ENCODE data around the gene SETDB2. TPM values are rescaled to one million over a fixed set of nuclear protein-coding genes. Genes with fewer than 3 reads are reported as not detected.
A peak's percentile ranks its signal among the peaks of the same experiment; 100 is the strongest.

The SETDB2 gene
- total RNA-seq, 2 experiments from 2014 or later: 15.8 to 16.2 TPM

DNA sequence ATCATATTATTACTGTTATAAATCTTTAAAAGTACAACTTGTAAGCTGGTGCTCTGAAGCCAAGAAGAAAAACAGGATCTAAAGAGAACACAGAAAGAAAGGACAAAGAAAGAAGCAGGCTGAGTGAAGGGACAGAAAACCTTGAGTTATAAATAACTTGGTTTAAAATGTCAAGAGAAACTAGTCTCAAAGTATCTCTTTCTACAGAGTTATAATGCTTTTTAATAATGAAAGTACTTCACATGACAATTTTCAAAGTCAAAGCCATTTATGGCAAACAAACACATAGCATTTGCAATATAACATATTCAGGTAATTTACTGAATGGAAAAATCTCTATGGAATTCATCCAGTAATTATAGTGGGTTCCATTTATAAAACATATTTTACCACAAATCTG is 33.6 kb upstream of the SETDB2 start:
- peaks cover 6% of the 10 kb centered on the region for H3K36me3 Mint-ChIP-seq (ENCODE audit: low read depth)
- H3K9me3 Mint-ChIP-seq: peaks cover 2% of the 10 kb centered on the region
- H3K4me3 Mint-ChIP-seq: no peak overlapping the region
- no peaks in the 10 kb centered on the region for H3K4me1 Mint-ChIP-seq (ENCODE audit: low read depth)
- CTCF ChIA-PET: no interaction called here
- DNase-seq: no peak
- H3K27ac Mint-ChIP-seq: no peak overlapping the region
- no peaks in the 10 kb centered on the region for H3K27me3 Mint-ChIP-seq (ENCODE audit: low read depth)
- intact Hi-C loops (cut with micrococcal nuclease): no loop called here

DNA sequence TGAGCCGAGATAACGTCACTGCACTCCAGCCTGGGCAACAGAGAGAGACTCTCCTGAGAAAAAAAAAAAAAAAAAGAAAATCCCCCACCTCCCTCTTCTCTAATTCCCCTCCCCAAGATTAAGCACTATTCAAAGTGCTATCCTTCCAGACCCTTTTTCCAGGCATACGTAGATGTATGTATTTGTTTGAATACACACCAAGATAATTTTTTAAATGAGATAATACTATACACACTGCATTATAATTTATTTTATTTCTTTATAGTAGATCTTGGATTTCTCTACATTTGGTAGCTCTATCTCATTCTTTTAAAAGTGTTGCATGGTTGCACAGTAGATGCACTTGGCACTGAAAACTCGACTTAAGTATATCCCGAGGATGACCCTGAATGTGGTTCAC is 32.7 kb upstream of the SETDB2 start:
- no peak overlapping the region for H3K27ac Mint-ChIP-seq
- no peaks in the 10 kb centered on the region for H3K4me1 Mint-ChIP-seq (ENCODE audit: low read depth)
- no peak for DNase-seq
- H3K36me3 Mint-ChIP-seq (ENCODE audit: low read depth): peaks cover 6% of the 10 kb centered on the region
- H3K4me3 Mint-ChIP-seq: no peak overlapping the region
- no peaks in the 10 kb centered on the region for H3K27me3 Mint-ChIP-seq (ENCODE audit: low read depth)
- intact Hi-C loops (cut with micrococcal nuclease): no loop called here
- no peaks in the 10 kb centered on the region for H3K9me3 Mint-ChIP-seq
- CTCF ChIA-PET: no interaction called here

DNA sequence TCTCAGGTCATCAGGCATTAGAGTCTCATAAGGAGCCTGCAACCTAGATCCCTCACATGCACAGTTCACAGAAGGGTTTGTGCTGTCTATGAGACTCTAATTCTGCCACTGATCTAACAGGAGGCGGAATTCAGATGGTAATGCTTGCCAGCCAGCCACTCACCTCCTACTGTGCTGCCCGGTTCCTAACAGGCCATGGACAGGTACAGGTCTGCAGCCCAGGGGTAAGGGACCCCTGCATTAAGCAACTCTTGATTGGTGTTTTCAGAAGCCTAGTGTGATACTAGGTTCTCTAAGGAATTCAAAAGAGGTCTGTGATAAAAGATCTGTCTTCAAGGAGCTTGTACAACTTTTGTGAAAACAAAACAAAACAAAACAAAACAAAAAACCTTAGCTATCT is 31.3 kb upstream of the SETDB2 start:
- Mint-ChIP-seq H3K27ac (no peak overlapping the region), H3K4me3 (no peak overlapping the region), H3K9me3 (no peaks in the 10 kb centered on the region), H3K27me3 (ENCODE audit: low read depth) (no peaks in the 10 kb centered on the region), H3K4me1 (ENCODE audit: low read depth) (no peaks in the 10 kb centered on the region), H3K36me3 (ENCODE audit: low read depth) (peaks cover 4% of the 10 kb centered on the region)
- CTCF ChIA-PET: no interaction called here
- no peak for DNase-seq
- intact Hi-C loops (cut with micrococcal nuclease): no loop called here

DNA sequence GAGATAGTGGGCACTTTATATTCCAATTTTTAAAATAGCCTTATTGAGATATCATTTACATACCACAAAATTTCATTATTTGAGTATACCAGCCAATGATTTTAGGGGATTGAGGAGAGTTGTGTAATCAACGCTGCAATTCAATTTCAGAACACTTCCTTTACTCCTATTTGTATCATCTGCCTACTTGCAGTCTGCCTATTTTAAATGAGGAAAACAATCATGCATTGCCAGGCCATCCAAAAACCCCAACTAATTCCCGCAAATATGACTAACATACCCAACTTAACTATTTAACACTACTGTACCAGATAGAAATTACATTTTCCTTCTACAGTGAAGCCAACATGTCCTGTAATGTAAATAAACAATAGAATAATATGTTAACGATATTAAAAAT is 26.9 kb upstream of the SETDB2 start:
- H3K4me1 Mint-ChIP-seq (ENCODE audit: low read depth): no peaks in the 10 kb centered on the region
- intact Hi-C loops (cut with micrococcal nuclease): no loop called here
- H3K4me3 Mint-ChIP-seq: no peak overlapping the region
- H3K9me3 Mint-ChIP-seq: no peaks in the 10 kb centered on the region
- H3K27ac Mint-ChIP-seq: no peak overlapping the region
- H3K36me3 Mint-ChIP-seq (ENCODE audit: low read depth): peaks cover 4% of the 10 kb centered on the region
- CTCF ChIA-PET: no interaction called here
- no peaks in the 10 kb centered on the region for H3K27me3 Mint-ChIP-seq (ENCODE audit: low read depth)
- no peak for DNase-seq

DNA sequence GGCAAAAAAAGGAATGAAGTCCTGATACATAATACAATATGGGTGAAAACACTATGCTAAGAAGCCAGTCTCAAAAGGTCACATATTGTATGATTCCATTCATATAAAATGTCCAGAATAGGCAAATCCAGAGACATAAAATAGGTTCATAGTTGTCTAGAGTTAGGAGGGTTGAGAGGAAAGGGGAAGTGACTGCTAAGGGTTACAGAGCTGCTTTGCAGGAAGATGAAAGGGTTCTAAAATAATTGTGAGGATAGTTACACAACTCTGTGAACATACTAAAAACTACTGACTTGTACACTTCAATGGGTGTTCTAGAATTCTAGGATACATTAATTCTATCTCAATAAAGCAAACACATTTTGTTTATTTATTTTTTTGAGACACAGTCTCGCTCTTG is 25.9 kb upstream of the SETDB2 start:
- Mint-ChIP-seq H3K4me3 (no peak overlapping the region), H3K36me3 (ENCODE audit: low read depth) (peaks cover 2% of the 10 kb centered on the region), H3K4me1 (ENCODE audit: low read depth) (no peaks in the 10 kb centered on the region), H3K27me3 (ENCODE audit: low read depth) (no peaks in the 10 kb centered on the region), H3K27ac (no peak overlapping the region), H3K9me3 (no peaks in the 10 kb centered on the region)
- CTCF ChIA-PET: interaction anchor here (0.6 kb wide), 1 partner anchor 66 kb away, joined by 7 read pairs; no protein-coding TSS in a partner anchor
- intact Hi-C loops (cut with micrococcal nuclease): no loop called here
- DNase-seq: no peak

DNA sequence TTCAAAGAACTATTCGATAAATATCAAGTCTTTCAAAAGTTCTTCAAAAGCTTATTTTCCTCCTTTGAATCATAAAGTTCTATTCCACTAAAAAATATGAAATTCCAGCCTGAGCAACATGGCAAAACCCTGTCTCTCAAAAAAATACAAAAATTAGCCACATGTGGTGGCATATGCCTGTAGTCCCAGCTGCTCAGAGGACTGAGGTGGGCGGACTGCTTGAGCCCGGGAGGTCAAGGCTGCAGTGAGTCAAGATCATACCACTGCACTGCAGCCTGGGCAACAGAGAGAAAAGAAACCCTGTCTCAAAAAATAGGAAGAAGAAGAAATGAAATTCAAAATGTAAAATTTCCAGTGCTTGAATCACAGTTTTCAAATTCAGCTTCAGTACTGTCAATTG is 24.8 kb upstream of the SETDB2 start:
- Mint-ChIP-seq H3K4me1 (ENCODE audit: low read depth) (no peaks in the 10 kb centered on the region), H3K27ac (no peak overlapping the region)

DNA sequence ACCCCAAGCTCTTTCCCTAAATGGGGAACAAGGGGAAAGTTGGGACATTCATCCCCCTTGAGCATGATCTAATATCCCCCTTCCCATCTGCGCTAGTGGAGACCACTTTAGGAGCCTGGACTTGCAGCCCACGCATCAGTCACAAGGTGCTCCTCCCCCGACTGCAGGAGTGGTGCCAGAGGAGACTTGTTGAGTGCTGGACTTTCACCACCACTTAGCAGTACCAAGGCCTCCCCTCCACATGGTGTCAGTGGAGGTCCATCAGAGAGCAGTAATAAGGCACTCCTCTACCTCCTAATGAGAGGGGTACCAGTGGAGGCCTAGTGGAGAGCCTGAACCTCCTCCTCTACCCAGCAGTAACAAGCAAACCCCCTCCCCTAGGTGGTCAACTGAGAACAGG is 22.7 kb upstream of the SETDB2 start:
- Mint-ChIP-seq H3K36me3 (ENCODE audit: low read depth) (no peaks in the 10 kb centered on the region), H3K4me1 (ENCODE audit: low read depth) (no peaks in the 10 kb centered on the region), H3K27me3 (ENCODE audit: low read depth) (no peaks in the 10 kb centered on the region), H3K27ac (no peak overlapping the region), H3K4me3 (no peak overlapping the region), H3K9me3 (no peaks in the 10 kb centered on the region)
- intact Hi-C loops (cut with micrococcal nuclease): loop anchor here (1.0 to 5.0 kb wide), 2 partner anchors 119 to 186 kb away; no protein-coding TSS in a partner anchor
- CTCF ChIA-PET: no interaction called here
- DNase-seq: peak; percentile 36

More for the DNA sequence above, 24.8 kb upstream of the SETDB2 start:
- no peaks in the 10 kb centered on the region for H3K36me3 Mint-ChIP-seq (ENCODE audit: low read depth)
- no peaks in the 10 kb centered on the region for H3K9me3 Mint-ChIP-seq
- H3K27me3 Mint-ChIP-seq (ENCODE audit: low read depth): no peaks in the 10 kb centered on the region
- DNase-seq: no peak
- no peak overlapping the region for H3K4me3 Mint-ChIP-seq
- CTCF ChIA-PET: interaction anchor here (1.1 kb wide), 1 partner anchor 187 kb away, joined by 3 read pairs; no protein-coding TSS in a partner anchor
- intact Hi-C loops (cut with micrococcal nuclease): no loop called here

DNA sequence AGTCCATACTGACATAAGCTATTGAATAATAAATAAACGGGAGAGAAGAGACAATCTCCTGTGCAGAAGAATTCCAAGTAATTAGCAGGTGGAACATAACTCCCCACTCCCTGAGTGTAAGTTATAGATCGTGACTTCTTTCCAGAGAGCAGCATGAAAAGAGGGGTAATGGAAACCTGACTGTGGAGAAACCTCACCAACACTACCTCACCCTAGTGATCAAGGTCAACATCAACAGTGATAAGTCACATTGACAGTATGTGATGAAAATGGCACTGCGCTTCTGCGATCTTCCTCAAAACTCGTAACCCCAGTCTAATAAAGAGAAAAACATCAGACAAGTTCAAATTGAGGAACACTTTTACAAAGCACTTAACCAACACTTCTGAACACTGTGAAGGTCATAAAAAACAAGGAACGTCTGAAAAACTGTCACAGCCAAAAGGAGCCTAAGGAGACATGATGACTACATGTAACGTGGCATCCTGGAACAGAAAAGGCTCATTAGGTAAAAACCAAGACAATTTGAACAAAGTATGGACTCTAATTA is 20.0 kb upstream of the SETDB2 start:
- Mint-ChIP-seq H3K4me1 (ENCODE audit: low read depth) (no peaks in the 10 kb centered on the region), H3K4me3 (no peak overlapping the region), H3K27ac (no peak overlapping the region), H3K9me3 (no peaks in the 10 kb centered on the region), H3K27me3 (ENCODE audit: low read depth) (no peaks in the 10 kb centered on the region), H3K36me3 (ENCODE audit: low read depth) (no peaks in the 10 kb centered on the region)
- CTCF ChIA-PET: no interaction called here
- intact Hi-C loops (cut with micrococcal nuclease): loop anchor here (5.0 kb wide), 1 partner anchor 122 kb away; no protein-coding TSS in a partner anchor
- DNase-seq: no peak

DNA sequence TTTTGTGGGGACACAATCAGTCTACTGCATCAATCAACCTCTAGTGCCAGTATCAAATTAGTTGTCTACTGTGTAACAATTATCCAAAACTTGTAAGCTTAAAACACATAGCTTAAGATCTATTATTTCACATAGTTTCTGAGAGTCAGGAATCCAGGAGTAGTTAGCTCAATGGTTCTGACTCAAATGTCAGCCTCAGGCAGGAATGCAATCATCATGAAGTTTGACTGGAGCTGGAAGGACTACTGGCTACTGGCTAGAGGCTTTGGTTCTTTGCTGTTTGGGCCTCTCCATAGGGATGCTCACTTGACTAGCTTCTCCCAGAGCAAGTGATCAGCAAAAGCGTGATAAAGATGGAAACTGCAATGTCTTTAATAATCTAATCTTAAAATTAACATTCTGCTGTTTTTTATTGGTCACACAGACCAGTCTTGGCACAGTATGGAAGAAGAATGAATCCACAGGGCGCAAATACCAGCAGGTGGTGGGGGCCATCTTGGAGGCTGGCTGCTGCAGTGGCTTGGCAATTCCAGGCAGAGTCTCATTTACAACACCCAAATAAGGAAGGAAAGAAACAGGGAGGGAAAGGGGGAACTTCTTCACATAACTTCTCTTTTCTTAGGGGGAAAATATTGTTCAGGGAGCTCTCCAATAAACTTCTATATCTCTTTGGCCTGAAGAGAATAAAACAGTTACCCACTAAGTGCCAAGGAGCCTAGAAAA is 15.9 kb upstream of the SETDB2 start:
- Mint-ChIP-seq H3K4me1 (ENCODE audit: low read depth) (no peaks in the 10 kb centered on the region), H3K36me3 (ENCODE audit: low read depth) (no peaks in the 10 kb centered on the region)
- intact Hi-C loops (cut with micrococcal nuclease): no loop called here

DNA sequence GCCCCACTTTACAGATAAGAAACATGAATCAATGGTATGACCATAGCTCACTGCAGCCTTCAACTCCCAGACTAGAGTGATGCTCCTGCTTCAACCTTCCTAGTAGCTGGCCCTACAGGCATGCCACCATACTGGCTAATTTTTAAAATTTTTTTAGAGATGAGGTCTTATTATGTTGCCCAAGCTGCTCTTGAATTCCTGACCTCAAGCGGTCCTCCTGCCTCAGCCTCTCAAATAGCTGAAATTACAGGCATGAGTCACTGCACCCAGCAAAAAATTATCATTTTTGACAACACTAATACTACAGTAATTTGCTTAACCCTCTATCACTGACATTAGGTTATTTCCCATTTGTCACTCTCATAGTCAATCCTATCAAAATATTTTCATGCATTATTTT is 15.0 kb upstream of the SETDB2 start:
- DNase-seq: no peak
- H3K4me3 Mint-ChIP-seq: no peak overlapping the region
- no peaks in the 10 kb centered on the region for H3K4me1 Mint-ChIP-seq (ENCODE audit: low read depth)
- intact Hi-C loops (cut with micrococcal nuclease): no loop called here
- CTCF ChIA-PET: interaction anchor here (1.0 kb wide), 1 partner anchor 128 kb away, joined by 3 read pairs; no protein-coding TSS in a partner anchor
- no peaks in the 10 kb centered on the region for H3K9me3 Mint-ChIP-seq
- no peak overlapping the region for H3K27ac Mint-ChIP-seq
- H3K27me3 Mint-ChIP-seq (ENCODE audit: low read depth): no peaks in the 10 kb centered on the region
- no peaks in the 10 kb centered on the region for H3K36me3 Mint-ChIP-seq (ENCODE audit: low read depth)

More for the DNA sequence above, 15.9 kb upstream of the SETDB2 start:
- no peak for DNase-seq
- no peaks in the 10 kb centered on the region for H3K9me3 Mint-ChIP-seq
- H3K27me3 Mint-ChIP-seq (ENCODE audit: low read depth): no peaks in the 10 kb centered on the region
- CTCF ChIA-PET: interaction anchor here (0.8 to 1.0 kb wide), 3 partner anchors 8 to 147 kb away, joined by 3 to 5 read pairs (median 4); no protein-coding TSS in a partner anchor
- H3K4me3 Mint-ChIP-seq: no peak overlapping the region
- no peak overlapping the region for H3K27ac Mint-ChIP-seq

DNA sequence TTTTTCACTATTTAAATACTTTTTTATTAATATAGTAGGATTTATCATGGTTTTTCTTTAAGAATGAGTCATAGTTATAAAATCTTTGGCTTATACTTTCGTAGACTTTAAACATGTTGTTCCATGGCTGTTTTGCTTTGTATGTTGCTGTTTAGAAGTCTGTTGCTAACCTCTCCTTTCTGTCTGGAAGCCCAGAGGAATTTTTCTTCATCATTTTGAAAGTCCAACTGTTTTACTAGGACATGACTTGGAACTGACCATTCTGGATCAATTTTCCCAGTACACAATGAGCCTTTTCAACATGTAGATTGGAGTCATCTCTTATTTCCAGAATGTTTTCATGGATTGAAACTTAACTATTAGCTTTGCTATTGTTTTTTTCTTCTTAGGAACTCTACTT is 8.1 kb upstream of the SETDB2 start:
- no peaks in the 10 kb centered on the region for H3K27me3 Mint-ChIP-seq (ENCODE audit: low read depth)
- peaks cover 4% of the 10 kb centered on the region for H3K4me1 Mint-ChIP-seq (ENCODE audit: low read depth)
- intact Hi-C loops (cut with micrococcal nuclease): no loop called here

DNA sequence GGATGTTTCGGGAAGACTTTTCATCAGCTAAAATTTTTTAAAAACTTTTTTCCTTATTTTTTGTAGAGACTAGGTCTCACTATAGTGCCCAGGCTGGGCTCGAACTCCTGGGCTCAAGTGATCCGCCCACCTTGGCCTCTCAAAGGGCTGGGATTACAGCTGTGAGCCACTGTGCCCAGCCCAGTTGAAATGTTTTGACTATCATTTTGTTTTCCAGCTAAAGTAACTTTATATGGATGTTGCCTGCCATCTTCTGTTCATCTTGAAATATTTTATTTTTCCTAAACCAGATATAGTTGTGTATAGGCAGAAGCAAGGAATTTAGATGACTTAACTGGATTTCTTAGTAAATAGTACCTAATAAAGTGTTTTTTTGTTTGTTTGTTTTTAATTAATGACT is 7.2 kb upstream of the SETDB2 start:
- CTCF ChIA-PET: interaction anchor here (0.9 kb wide), 1 partner anchor 171 kb away, joined by 3 read pairs; no protein-coding TSS in a partner anchor
- no peaks in the 10 kb centered on the region for H3K9me3 Mint-ChIP-seq
- no peak overlapping the region for H3K4me3 Mint-ChIP-seq

More for the DNA sequence above, 8.1 kb upstream of the SETDB2 start:
- H3K9me3 Mint-ChIP-seq: no peaks in the 10 kb centered on the region
- H3K4me3 Mint-ChIP-seq: no peak overlapping the region
- no peak for DNase-seq
- H3K36me3 Mint-ChIP-seq (ENCODE audit: low read depth): no peaks in the 10 kb centered on the region
- CTCF ChIA-PET: interaction anchor here (0.9 kb wide), 2 partner anchors 9 to 172 kb away, joined by 3 to 5 read pairs; no protein-coding TSS in a partner anchor
- no peak overlapping the region for H3K27ac Mint-ChIP-seq

DNA sequence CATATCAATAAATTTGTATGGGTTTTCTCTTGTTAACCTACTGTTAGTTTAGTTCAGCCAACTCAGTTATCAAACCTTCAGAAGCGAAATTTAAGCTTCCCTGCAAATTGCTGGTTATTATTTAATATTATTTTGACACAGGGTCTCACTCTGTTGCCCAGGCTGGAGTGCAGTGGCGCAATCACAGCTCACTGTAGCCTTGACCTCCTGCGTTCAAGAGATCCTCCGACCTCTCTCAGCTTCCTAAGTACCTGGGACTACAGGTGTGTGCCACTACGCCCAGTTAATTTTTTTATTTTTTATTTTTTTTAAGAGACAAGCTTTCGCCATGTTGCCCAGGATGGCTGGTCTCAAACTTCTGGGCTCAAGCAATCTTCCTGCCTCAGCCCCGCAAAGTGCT is 6.4 kb upstream of the SETDB2 start:
- DNase-seq: no peak
- Mint-ChIP-seq H3K27ac (no peak overlapping the region), H3K9me3 (no peaks in the 10 kb centered on the region), H3K4me3 (no peak overlapping the region), H3K4me1 (ENCODE audit: low read depth) (peaks cover 17% of the 10 kb centered on the region), H3K27me3 (ENCODE audit: low read depth) (no peaks in the 10 kb centered on the region), H3K36me3 (ENCODE audit: low read depth) (no peaks in the 10 kb centered on the region)
- intact Hi-C loops (cut with micrococcal nuclease): loop anchor here (1.0 kb wide), 1 partner anchor 136 kb away; no protein-coding TSS in a partner anchor
- CTCF ChIA-PET: interaction anchor here (0.6 to 1.1 kb wide), 2 partner anchors 82 to 136 kb away, joined by 3 read pairs; no protein-coding TSS in a partner anchor

More for the DNA sequence above, 7.2 kb upstream of the SETDB2 start:
- Mint-ChIP-seq H3K4me1 (ENCODE audit: low read depth) (peaks cover 9% of the 10 kb centered on the region), H3K27me3 (ENCODE audit: low read depth) (no peaks in the 10 kb centered on the region), H3K27ac (no peak overlapping the region), H3K36me3 (ENCODE audit: low read depth) (no peaks in the 10 kb centered on the region)
- intact Hi-C loops (cut with micrococcal nuclease): loop anchor here (1.0 kb wide), 1 partner anchor 136 kb away; no protein-coding TSS in a partner anchor
- no peak for DNase-seq

All from activated naive CD4-positive, alpha-beta T cell treated with anti-CD3 and anti-CD28 coated beads for 36 hours (primary cell).